Upper lobe of left lung (tissue), 4 donors: Measurements from ENCODE around the gene GSX2.

Experiments
- CTCF ChIP-seq, 6 experiments: fragments of 450-650 bp in 4 of 6; fragments of 200-600 bp in 2 of 6; sonication (generic) in 2 of 6; IDR thresholded peaks; one replicate each; pipeline ENCODE4 v1.5.1; 2016 to 2019; ENCODE audit warnings: antibody characterized with exemption in 6 of 6
- POLR2AphosphoS5 ChIP-seq, 2 donors: sonication (generic); formaldehyde crosslinking; IDR thresholded peaks; one replicate each; pipeline ENCODE4 v1.5.1; 2017; ENCODE audit warnings: antibody characterized with exemption in 2 of 2

- TF ChIP-seq POLR2AphosphoS5 (IDR thresholded peaks at IDR 0.05) (no peak), CTCF (IDR thresholded peaks at IDR 0.05) (no peak)
Observed at GRCh38 chr4:54089875-54090274, 10.1 kb upstream of the GSX2 start.
